CD8-positive, alpha-beta memory T cell (primary cell): ENCODE measurements around the gene KDM5C. TPM values are rescaled to one million over a fixed set of nuclear protein-coding genes. Genes with fewer than 3 reads are reported as not detected.
A peak's percentile ranks its signal among the peaks of the same experiment; 100 is the strongest.
"Not testable (repeated sequence)": the region's sequence is repeated elsewhere in the genome, so short reads cannot be mapped to it uniquely, and the experiment has no call there.

ENCODE experiments used
- CTCF ChIA-PET: fragments of 350-600 bp; sonication (Branson Sonifier 250); formaldehyde crosslinking; loops from one replicate; lab custom pipeline; 2021; ENCODE audit warnings: antibody characterized with exemption; lab: Charles Lee
- POLR2A ChIA-PET: fragments of 350-600 bp; sonication (Branson Sonifier 250); formaldehyde crosslinking; loops from one replicate; lab custom pipeline; 2021; ENCODE audit warnings: antibody characterized with exemption; lab: Charles Lee
- DNase-seq, 5 donors: peaks; one replicate each; pipeline versions ENCODE4 v3.0.0 to v3.0.0-alpha.2; 2020 to 2022; ENCODE audit warnings: mixed read lengths in 1 of 5
- H3K27ac ChIP-seq: one replicate; pipeline ENCODE4 v1.7.0; 2013; ENCODE audit warnings: low read depth, mild to moderate bottlenecking, low read length, moderate library complexity
- H3K27me3 ChIP-seq: 2 replicates; pipeline ENCODE4 v1.7.0; 2013; ENCODE audit warnings: low read length, mild to moderate bottlenecking; ENCODE audit not compliant: insufficient read depth, poor library complexity, severe bottlenecking
- H3K36me3 ChIP-seq: 2 replicates; pipeline ENCODE4 v1.7.0; 2013; ENCODE audit warnings: mild to moderate bottlenecking, low read length, moderate library complexity; ENCODE audit not compliant: insufficient read depth
- H3K4me1 ChIP-seq: 2 replicates; pipeline ENCODE4 v1.7.0; 2013; ENCODE audit warnings: mild to moderate bottlenecking, low read length, moderate library complexity; ENCODE audit not compliant: insufficient read depth
- H3K4me3 ChIP-seq: 2 replicates; pipeline ENCODE4 v1.7.0; 2013; ENCODE audit warnings: mild to moderate bottlenecking, low read length
- H3K9me3 ChIP-seq: 2 replicates; pipeline ENCODE4 v1.7.0; 2013; ENCODE audit warnings: mild to moderate bottlenecking, low read length
- H3K27ac Mint-ChIP-seq, 8 donors: one replicate each; pipeline ENCODE4 v1.8.0; 2020 to 2021; ENCODE audit warnings: mixed read lengths in 8 of 8, mild to moderate bottlenecking in 6 of 8, inconsistent platforms in 3 of 8, moderate library complexity in 3 of 8
- H3K27me3 Mint-ChIP-seq, 2 donors: one replicate each; pipeline ENCODE4 v1.8.0; 2020 to 2021; ENCODE audit warnings: mixed read lengths in 2 of 2, mild to moderate bottlenecking in 1 of 2, moderate library complexity in 1 of 2
- H3K36me3 Mint-ChIP-seq, 3 donors: one replicate each; pipeline ENCODE4 v1.8.0; 2020 to 2021; ENCODE audit warnings: mixed read lengths in 3 of 3, inconsistent platforms in 1 of 3, mild to moderate bottlenecking in 1 of 3
- H3K4me1 Mint-ChIP-seq, 3 donors: one replicate each; pipeline ENCODE4 v1.8.0; 2020 to 2021; ENCODE audit warnings: mixed read lengths in 3 of 3, inconsistent platforms in 1 of 3, mild to moderate bottlenecking in 1 of 3
- H3K4me3 Mint-ChIP-seq, 7 donors: one replicate each; pipeline ENCODE4 v1.8.0; 2020 to 2021; ENCODE audit warnings: mixed read lengths in 7 of 7, mild to moderate bottlenecking in 6 of 7, moderate library complexity in 4 of 7, inconsistent platforms in 2 of 7
- H3K9me3 Mint-ChIP-seq, 5 donors: one replicate each; pipeline ENCODE4 v1.8.0; 2020 to 2022; ENCODE audit warnings: mixed read lengths in 5 of 5, mild to moderate bottlenecking in 3 of 5, moderate library complexity in 2 of 5, inconsistent platforms in 1 of 5
- polyA plus RNA-seq: library from polyadenylated mRNA; unstranded; fragments of 300-500 nt; fragmentation: Illumina TruSeq; gene quantifications from one replicate; pipeline ENCODE4 v1.2.3, GENCODE V29; 2021
- total RNA-seq, 2 experiments: library from RNA; stranded (reverse); gene quantifications; one replicate each; pipeline ENCODE4 v1.2.3, GENCODE V29; 2021

KDM5C gene
- total and polyA plus RNA-seq, 3 experiments from 2014 or later = 39.1 to 86.4 (median 85.3) TPM

- DNase-seq = no peak
- CTCF ChIA-PET = no interaction called here
- H3K36me3 Mint-ChIP-seq = peaks cover 12 to 14% (median 13%) of the 10 kb centered on the region in 3 donors
- H3K4me3 Mint-ChIP-seq = no peak overlapping the region
- no peaks in the 10 kb centered on the region for H3K9me3 ChIP-seq
- no peak overlapping the region for H3K27ac ChIP-seq
- no peaks in the 10 kb centered on the region for H3K4me1 Mint-ChIP-seq
- no peaks in the 10 kb centered on the region for H3K36me3 ChIP-seq
- POLR2A ChIA-PET = no interaction called here
- peaks cover 4 to 6% (median 4%) of the 10 kb centered on the region in 5 donors for H3K9me3 Mint-ChIP-seq
- no peaks in the 10 kb centered on the region for H3K27me3 Mint-ChIP-seq
- no peak overlapping the region for H3K27ac Mint-ChIP-seq
- no peak overlapping the region for H3K4me3 ChIP-seq
- H3K4me1 ChIP-seq = no peaks in the 10 kb centered on the region
- no peaks in the 10 kb centered on the region for H3K27me3 ChIP-seq
These were observed 53.7 kb downstream of the KDM5C start for GRCh38 chrX:53171356-53171755.

- Mint-ChIP-seq H3K27me3 (no peaks in the 10 kb centered on the region), H3K4me1 (no peaks in the 10 kb centered on the region), H3K4me3 (no peak overlapping the region), H3K27ac (peak overlapping the region in 1 of 8 donors; percentile 6), H3K36me3 (peaks cover 0 to 6% (median 4%) of the 10 kb centered on the region in 3 donors), H3K9me3 (no peaks in the 10 kb centered on the region)
- no peak overlapping the region for H3K4me3 ChIP-seq
- CTCF ChIA-PET = no interaction called here
- no peak overlapping the region for H3K27ac ChIP-seq
- H3K27me3 ChIP-seq = no peaks in the 10 kb centered on the region
- POLR2A ChIA-PET = no interaction called here
- H3K4me1 ChIP-seq = no peaks in the 10 kb centered on the region
- no peaks in the 10 kb centered on the region for H3K36me3 ChIP-seq
- DNase-seq = no peak
- H3K9me3 ChIP-seq = no peaks in the 10 kb centered on the region
These were observed 58.9 kb downstream of the KDM5C start for GRCh38 chrX:53166103-53166502.

DNA sequence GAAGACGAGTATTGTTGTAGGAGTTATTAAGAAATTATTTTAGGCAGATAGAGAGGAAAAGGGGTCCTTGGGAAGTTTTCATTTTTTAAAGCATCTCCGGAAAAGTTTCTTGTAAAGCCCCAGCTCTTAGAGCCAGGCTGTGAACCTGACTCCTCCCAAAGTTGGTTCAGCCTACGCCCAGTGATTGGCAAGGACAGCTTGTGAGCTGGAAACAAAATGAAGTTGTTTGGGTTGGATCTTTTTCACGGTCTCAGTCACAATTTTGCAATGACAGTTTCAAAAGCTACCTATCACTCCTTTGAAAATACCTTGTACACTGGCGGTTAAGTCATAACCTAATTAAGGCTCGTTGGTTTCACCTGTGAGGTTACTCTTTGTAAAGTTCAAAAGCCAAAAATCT is 60.4 kb downstream of the KDM5C start:
- H3K36me3 ChIP-seq, H3K4me3 ChIP-seq, DNase-seq, H3K27ac ChIP-seq, H3K4me1 Mint-ChIP-seq, H3K27me3 Mint-ChIP-seq, H3K4me1 ChIP-seq, POLR2A ChIA-PET, H3K36me3 Mint-ChIP-seq, H3K9me3 Mint-ChIP-seq, H3K9me3 ChIP-seq, H3K27me3 ChIP-seq, CTCF ChIA-PET, H3K4me3 Mint-ChIP-seq: not testable (repeated sequence)
- peak overlapping the region in 1 of 8 donors; percentile 46 for H3K27ac Mint-ChIP-seq

- no peak overlapping the region for H3K4me3 Mint-ChIP-seq
- no peak overlapping the region for H3K4me3 ChIP-seq
- no peaks in the 10 kb centered on the region for H3K4me1 ChIP-seq
- no peaks in the 10 kb centered on the region for H3K36me3 ChIP-seq
- H3K4me1 Mint-ChIP-seq = no peaks in the 10 kb centered on the region
- CTCF ChIA-PET = no interaction called here
- peaks cover 3 to 11% (median 5%) of the 10 kb centered on the region in 3 donors for H3K36me3 Mint-ChIP-seq
- H3K27me3 Mint-ChIP-seq = no peaks in the 10 kb centered on the region
- no peaks in the 10 kb centered on the region for H3K9me3 Mint-ChIP-seq
- H3K27me3 ChIP-seq = no peaks in the 10 kb centered on the region
- POLR2A ChIA-PET = no interaction called here
- H3K27ac ChIP-seq = no peak overlapping the region
- H3K9me3 ChIP-seq = no peaks in the 10 kb centered on the region
- H3K27ac Mint-ChIP-seq = no peak overlapping the region
- no peak for DNase-seq
These were observed 61.6 kb downstream of the KDM5C start for GRCh38 chrX:53163436-53163835.

GRCh38 chrX:53160297-53160983 is 64.6 kb downstream of the KDM5C start:
- Mint-ChIP-seq H3K4me1 (no peaks in the 10 kb centered on the region), H3K9me3 (no peaks in the 10 kb centered on the region), H3K4me3 (no peak overlapping the region), H3K36me3 (peaks cover 0 to 17% (median 5%) of the 10 kb centered on the region in 3 donors), H3K27ac (no peak overlapping the region), H3K27me3 (no peaks in the 10 kb centered on the region)
- no peak overlapping the region for H3K27ac ChIP-seq
- DNase-seq = no peak
- no peaks in the 10 kb centered on the region for H3K27me3 ChIP-seq
- CTCF ChIA-PET = no interaction called here
- no peaks in the 10 kb centered on the region for H3K9me3 ChIP-seq
- no peaks in the 10 kb centered on the region for H3K36me3 ChIP-seq
- H3K4me3 ChIP-seq = no peak overlapping the region
- no peaks in the 10 kb centered on the region for H3K4me1 ChIP-seq
- POLR2A ChIA-PET = no interaction called here

GRCh38 chrX:53159184-53159583 is 65.8 kb downstream of the KDM5C start:
- Mint-ChIP-seq H3K4me1 (no peaks in the 10 kb centered on the region), H3K9me3 (no peaks in the 10 kb centered on the region), H3K4me3 (no peak overlapping the region), H3K36me3 (peaks cover 0 to 19% (median 5%) of the 10 kb centered on the region in 3 donors), H3K27ac (no peak overlapping the region), H3K27me3 (no peaks in the 10 kb centered on the region)
- no peak overlapping the region for H3K4me3 ChIP-seq
- DNase-seq = no peak
- ChIA-PET POLR2A (no interaction called here), CTCF (no interaction called here)
- H3K36me3 ChIP-seq = no peaks in the 10 kb centered on the region
- no peak overlapping the region for H3K27ac ChIP-seq
- no peaks in the 10 kb centered on the region for H3K27me3 ChIP-seq
- no peaks in the 10 kb centered on the region for H3K9me3 ChIP-seq
- H3K4me1 ChIP-seq = no peaks in the 10 kb centered on the region

DNA sequence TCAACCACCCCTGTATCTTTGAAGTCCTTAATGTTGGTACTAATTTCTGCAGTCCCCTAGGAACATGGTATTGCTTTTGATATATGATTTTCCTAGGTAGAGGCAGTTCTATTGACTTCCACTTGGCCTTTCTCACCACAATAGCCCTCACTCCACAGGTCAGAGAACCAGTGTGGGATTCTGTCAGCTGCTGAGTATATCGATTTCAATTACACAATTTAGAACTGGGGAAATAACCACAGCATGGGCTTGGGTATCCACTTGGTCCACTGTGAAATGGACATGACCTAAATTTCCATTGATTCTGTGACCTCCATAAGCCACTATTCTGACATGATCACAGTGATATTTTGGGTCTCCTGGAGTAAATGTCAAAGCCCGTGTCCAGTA is 68.8 kb downstream of the KDM5C start:
- Histone ChIP-seq H3K36me3 (no peaks in the 10 kb centered on the region), H3K4me3 (no peak overlapping the region), H3K9me3 (no peaks in the 10 kb centered on the region), H3K4me1 (no peaks in the 10 kb centered on the region), H3K27ac (no peak overlapping the region), H3K27me3 (no peaks in the 10 kb centered on the region)
- Mint-ChIP-seq H3K27ac (peak overlapping the region in 1 of 8 donors; percentile 18), H3K4me1 (no peaks in the 10 kb centered on the region), H3K36me3 (peaks cover 0 to 18% (median 14%) of the 10 kb centered on the region in 3 donors), H3K4me3 (no peak overlapping the region), H3K9me3 (no peaks in the 10 kb centered on the region), H3K27me3 (no peaks in the 10 kb centered on the region)
- no peak for DNase-seq
- ChIA-PET CTCF (no interaction called here), POLR2A (no interaction called here)

- Mint-ChIP-seq H3K27me3 (no peaks in the 10 kb centered on the region), H3K36me3 (peaks cover 0 to 18% (median 14%) of the 10 kb centered on the region in 3 donors), H3K9me3 (no peaks in the 10 kb centered on the region), H3K4me1 (no peaks in the 10 kb centered on the region), H3K4me3 (no peak overlapping the region), H3K27ac (peak overlapping the region in 1 of 8 donors; percentile 18)
- Histone ChIP-seq H3K4me3 (no peak overlapping the region), H3K27ac (no peak overlapping the region), H3K4me1 (no peaks in the 10 kb centered on the region), H3K9me3 (no peaks in the 10 kb centered on the region), H3K27me3 (no peaks in the 10 kb centered on the region), H3K36me3 (no peaks in the 10 kb centered on the region)
- ChIA-PET POLR2A (no interaction called here), CTCF (no interaction called here)
- no peak for DNase-seq
These were observed 69.3 kb downstream of the KDM5C start for GRCh38 chrX:53155512-53156206.
